RWPE2 (cell line): ENCODE data around the gene VASP.

ENCODE experiments used
- ATAC-seq: fragments of 200-7000 bp; cut with Tn5 transposase; 3 replicates; pipeline ENCODE4 v1.9.1; 2021; ENCODE audit warnings: low read depth
- DNase-seq: peaks from one replicate; pipeline ENCODE4 v3.0.0-alpha.2; 2020; ENCODE audit warnings: low spot score
- H3K27ac ChIP-seq: fragments of 450-650 bp; 2 replicates; pipeline ENCODE4 v1.5.1; 2017; ENCODE audit warnings: mild to moderate bottlenecking; ENCODE audit not compliant: poor library complexity, severe bottlenecking
- H3K27me3 ChIP-seq: fragments of 250-450 bp; sonication (Bioruptor Pico); 2 replicates; pipeline ENCODE4 v1.5.1; 2021; ENCODE audit warnings: mild to moderate bottlenecking, moderate library complexity; ENCODE audit not compliant: insufficient read depth, poor library complexity, severe bottlenecking
- H3K36me3 ChIP-seq: fragments of 250-450 bp; sonication (Bioruptor Pico); 2 replicates; pipeline ENCODE4 v1.5.1; 2020; ENCODE audit warnings: low read depth, mild to moderate bottlenecking, moderate library complexity
- H3K4me1 ChIP-seq: fragments of 250-450 bp; sonication (Bioruptor Pico); 2 replicates; pipeline ENCODE4 v1.5.1; 2021; ENCODE audit warnings: mild to moderate bottlenecking, moderate library complexity; ENCODE audit not compliant: insufficient read depth, poor library complexity, severe bottlenecking
- H3K4me3 ChIP-seq: fragments of 250-450 bp; sonication (Bioruptor Pico); 2 replicates; pipeline ENCODE4 v1.5.1; 2021; ENCODE audit warnings: mild to moderate bottlenecking, moderate library complexity; ENCODE audit not compliant: severe bottlenecking
- H3K9me3 ChIP-seq: fragments of 250-450 bp; sonication (Bioruptor Pico); 2 replicates; pipeline ENCODE4 v1.5.1; 2021; ENCODE audit warnings: mild to moderate bottlenecking, moderate library complexity; ENCODE audit not compliant: severe bottlenecking
- CTCF ChIP-seq: fragments of 450-650 bp; IDR thresholded peaks from one replicate; pipeline ENCODE4 v1.5.1; 2017; ENCODE audit warnings: mild to moderate bottlenecking, moderate library complexity; ENCODE audit not compliant: poor library complexity, severe bottlenecking

Gene VASP

GRCh38 chr19:45505151-45505995 lies 1.9 kb upstream of the VASP start:
- peak overlapping the region; percentile 86 for H3K27ac ChIP-seq
- no peak for DNase-seq
- ATAC-seq = no peak
- no peak for TF ChIP-seq CTCF
- H3K36me3 ChIP-seq = peaks cover 14% of the 10 kb centered on the region
- no peaks in the 10 kb centered on the region for H3K9me3 ChIP-seq
- H3K27me3 ChIP-seq = no peaks in the 10 kb centered on the region
- H3K4me3 ChIP-seq = no peak overlapping the region
- H3K4me1 ChIP-seq = peaks cover 7% of the 10 kb centered on the region

- Histone ChIP-seq H3K36me3 (peaks cover 18% of the 10 kb centered on the region), H3K4me3 (peak overlapping the region; percentile 83), H3K4me1 (peaks cover 7% of the 10 kb centered on the region), H3K27me3 (no peaks in the 10 kb centered on the region), H3K9me3 (no peaks in the 10 kb centered on the region), H3K27ac (peak overlapping the region; percentile 86)
- TF ChIP-seq CTCF = no peak
- DNase-seq (no peak), ATAC-seq (no peak)
Measured at GRCh38 chr19:45505996-45506245, 1.4 kb upstream of the VASP start.

- H3K9me3 ChIP-seq = no peaks in the 10 kb centered on the region
- ATAC-seq (peak; percentile 72), DNase-seq (peak; percentile 97)
- H3K27ac ChIP-seq = peak overlapping the region; percentile 86
- peaks cover 23% of the 10 kb centered on the region for H3K36me3 ChIP-seq
- H3K4me1 ChIP-seq = peaks cover 7% of the 10 kb centered on the region
- H3K4me3 ChIP-seq = peak overlapping the region; percentile 83
- H3K27me3 ChIP-seq = no peaks in the 10 kb centered on the region
- peak; percentile 77 for TF ChIP-seq CTCF
Measured at GRCh38 chr19:45506246-45506988, 862 bp upstream of the VASP start.

- ATAC-seq (no peak), DNase-seq (no peak)
- peaks cover 35% of the 10 kb centered on the region for H3K36me3 ChIP-seq
- peak overlapping the region; percentile 83 for H3K4me3 ChIP-seq
- no peak for TF ChIP-seq CTCF
- peaks cover 7% of the 10 kb centered on the region for H3K4me1 ChIP-seq
- H3K27me3 ChIP-seq = no peaks in the 10 kb centered on the region
- H3K27ac ChIP-seq = peak overlapping the region; percentile 86
- H3K9me3 ChIP-seq = no peaks in the 10 kb centered on the region
Measured at GRCh38 chr19:45507872-45508416, 665 bp downstream of the VASP start.
